K562 (cell line): ENCODE results near the gene MYOT. TPM values are rescaled to one million over a fixed set of nuclear protein-coding genes. Genes with fewer than 3 reads are reported as not detected.

Experiments used
- ATAC-seq: fragments of 200-7000 bp; cut with Tn5 transposase; 3 replicates; pipeline ENCODE4 v1.9.1; 2020; ENCODE audit warnings: moderate library complexity
- BruUV-seq: library from RNA; stranded (reverse); fragments of 400-500 nt; replicated peaks from 2 replicates; lab custom pipeline; 2021; lab: Mats Ljungman, UMichigan
- CTCF ChIA-PET: fragments of 300-600 bp; formaldehyde crosslinking; extraction: SDS; loops from one replicate; lab custom pipeline; 2021; ENCODE audit warnings: low intra/inter-chr PET ratio; lab: Yijun Ruan, JAX
- POLR2A ChIA-PET: fragments of 300-600, 350-650 bp; sonication (Branson Sonifier 250); formaldehyde crosslinking; extraction: SDS; loops from one replicate; lab custom pipeline; 2021; ENCODE audit warnings: antibody characterized with exemption, inconsistent platforms; lab: Yijun Ruan, JAX
- DNase-seq, 4 experiments: peaks; one replicate each; pipeline versions ENCODE4 v3.0.0 to v3.0.0-alpha.2; 2011 to 2018; ENCODE audit warnings: low spot score in 3 of 4, mixed read lengths in 3 of 4; ENCODE audit errors: extremely low read depth in 1 of 4
- FAIRE-seq: peaks from 2 replicates; lab custom pipeline; 2011; peaks lifted over from hg19 to GRCh38; lab: Jason Lieb, UNC
- H2AFZ ChIP-seq: 2 replicates; pipeline ENCODE4 v1.6.0; 2011; ENCODE audit warnings: low read depth, low read length, control low read depth, inconsistent platforms
- H3K27ac ChIP-seq: fragments of 200-600 bp; 3 replicates; pipeline ENCODE4 v1.8.0; 2011; ENCODE audit warnings: low read depth, mild to moderate bottlenecking, control low read depth, inconsistent platforms, low read length, moderate library complexity, mixed read lengths; ENCODE audit errors: extremely low read depth
- H3K27me3 ChIP-seq, 2 experiments: fragments of 300-600 bp in 1 of 2; 2 replicates in 1 of 2; 3 replicates in 1 of 2; pipeline versions ENCODE4 v1.6.0 to v1.8.0; 2011; ENCODE audit warnings: inconsistent platforms in 2 of 2, low read length in 2 of 2, mild to moderate bottlenecking in 1 of 2, mixed read lengths in 1 of 2, moderate library complexity in 1 of 2; ENCODE audit not compliant: control insufficient read depth in 2 of 2, insufficient read depth in 2 of 2
- H3K36me3 ChIP-seq: fragments of 300-600 bp; 3 replicates; pipeline ENCODE4 v1.8.0; 2011; ENCODE audit warnings: mild to moderate bottlenecking, low read length, inconsistent platforms; ENCODE audit not compliant: control insufficient read depth, insufficient read depth
- H3K4me1 ChIP-seq, 2 experiments: fragments of 200-600 bp in 1 of 2; replicated peaks in 1 of 2; 2 replicates in 1 of 2; 3 replicates in 1 of 2; pipeline versions ENCODE4 v1.5.1 to v1.8.0; 2011; ENCODE audit warnings: inconsistent platforms in 2 of 2, low read length in 2 of 2, mild to moderate bottlenecking in 1 of 2, mixed read lengths in 1 of 2, moderate library complexity in 1 of 2; ENCODE audit not compliant: control insufficient read depth in 2 of 2, insufficient read depth in 2 of 2
- H3K4me2 ChIP-seq: 2 replicates; pipeline ENCODE4 v1.6.1; 2011; ENCODE audit warnings: low read length, control low read depth, inconsistent platforms, mixed read lengths; ENCODE audit not compliant: insufficient read depth
- H3K4me3 ChIP-seq: fragments of 200-600 bp; sonication (generic), shearing (Covaris generic); 2 replicates; pipeline ENCODE4 v1.5.1; 2016; ENCODE audit warnings: control low read depth, inconsistent platforms
- H3K79me2 ChIP-seq: fragments of 200-600 bp; 3 replicates; pipeline ENCODE4 v1.8.0; 2011; ENCODE audit warnings: low read length, inconsistent platforms; ENCODE audit not compliant: control insufficient read depth, insufficient read depth
- H3K9ac ChIP-seq, 2 experiments: 2 replicates each; pipeline versions ENCODE4 v1.6.0 to v1.6.1; 2011; ENCODE audit warnings: low read depth in 2 of 2, low read length in 2 of 2, control low read depth in 1 of 2, inconsistent platforms in 1 of 2, mild to moderate bottlenecking in 1 of 2, mixed read lengths in 1 of 2; ENCODE audit not compliant: insufficient read depth in 1 of 2
- H3K9me1 ChIP-seq: one replicate; pipeline ENCODE4 v1.6.0; 2011; ENCODE audit warnings: inconsistent platforms, mild to moderate bottlenecking, low read length, moderate library complexity; ENCODE audit not compliant: control insufficient read depth, insufficient read depth
- H3K9me3 ChIP-seq: replicated peaks from 2 replicates; pipeline ENCODE4 v1.5.1; 2011; ENCODE audit warnings: low read depth, low read length, inconsistent platforms; ENCODE audit not compliant: control insufficient read depth, insufficient read depth
- H4K20me1 ChIP-seq: replicated peaks from 2 replicates; pipeline ENCODE4 v1.6.1; 2011; ENCODE audit warnings: low read length, inconsistent platforms, mixed read lengths; ENCODE audit not compliant: control insufficient read depth, insufficient read depth
- CBX8 ChIP-seq: fragments of 200-600 bp; sonication (generic); IDR thresholded peaks from 2 replicates; pipeline ENCODE4 v1.6.1; 2012; ENCODE audit warnings: borderline replicate concordance, mixed run types, low read depth, mild to moderate bottlenecking, moderate library complexity, mixed read lengths, low read length, control low read depth, inconsistent platforms; ENCODE audit not compliant: poor library complexity, severe bottlenecking; ENCODE audit errors: extremely low read depth
- CHD4 ChIP-seq: fragments of 200-600 bp; sonication (generic); IDR thresholded peaks from 3 replicates; pipeline ENCODE4 v1.6.1; 2012; ENCODE audit warnings: low read depth, mild to moderate bottlenecking, mixed read lengths, low read length, inconsistent platforms; ENCODE audit not compliant: insufficient read depth, insufficient replicate concordance, poor library complexity, severe bottlenecking
- CREM ChIP-seq: IDR thresholded peaks from 2 replicates; pipeline ENCODE4 v1.6.1; 2014; ENCODE audit warnings: antibody characterized with exemption, low read depth
- FIP1L1 ChIP-seq: fragments of 200-400 bp; formaldehyde crosslinking; IDR thresholded peaks from 2 replicates; pipeline ENCODE4 v1.6.1; 2018; ENCODE audit warnings: mild to moderate bottlenecking, low read depth, low read length; ENCODE audit not compliant: poor library complexity, severe bottlenecking
- FOXK2 ChIP-seq, 2 experiments: fragments of 450-650 bp; IDR thresholded peaks in 1 of 2; conservative IDR thresholded peaks in 1 of 2; 2 replicates each; pipeline ENCODE4 v1.6.1; 2016; ENCODE audit warnings: low read depth in 2 of 2, mild to moderate bottlenecking in 1 of 2
- RBM17 ChIP-seq: fragments of 200-400 bp; formaldehyde crosslinking; IDR thresholded peaks from 2 replicates; pipeline ENCODE4 v1.6.1; 2017; ENCODE audit warnings: low read depth, mild to moderate bottlenecking, low read length, borderline replicate concordance
- SMARCC2 ChIP-seq: fragments of 450-650 bp; IDR thresholded peaks from 2 replicates; pipeline ENCODE4 v1.6.1; 2017; ENCODE audit warnings: antibody characterized with exemption, moderate library complexity, mild to moderate bottlenecking, low read depth
- ZNF146 ChIP-seq: IDR thresholded peaks from one replicate; pipeline ENCODE4 v1.6.1; 2018; ENCODE audit warnings: missing compliant biosample characterization; ENCODE audit not compliant: unreplicated experiment
- ZZZ3 ChIP-seq: fragments of 450-650 bp; IDR thresholded peaks from 2 replicates; pipeline ENCODE4 v1.6.1; 2016; ENCODE audit warnings: antibody characterized with exemption, mild to moderate bottlenecking, moderate library complexity
- WGBS: fragments of 100-300 bp; shearing (Covaris generic); methylation state at CpG from one replicate; pipeline ENCODE4 v1.1.6; 2016; ENCODE audit warnings: low coverage, mixed read lengths; ENCODE audit not compliant: insufficient coverage; ENCODE audit errors: missing lambda C conversion rate; 5-methylcytosine and 5-hydroxymethylcytosine counted together
- in situ Hi-C: fragments of 300-500 bp; cut with MboI; formaldehyde crosslinking; loops from 4 replicates; pipeline ENCODE4 v1.15.0; 2018; ENCODE audit warnings: inconsistent platforms, mixed read lengths
- intact Hi-C: fragments of 100-400 bp; cut with micrococcal nuclease; formaldehyde crosslinking; loops from 2 replicates; pipeline ENCODE4 v1.14.2; 2022
- polyA plus RNA-seq, 8 experiments: library from polyadenylated mRNA; depleted of rRNA in 4 of 8; stranded (reverse) in 5 of 8; unstranded in 3 of 8; fragments of >200 nt; fragmentation: Nextera tagmentation in 2 of 8; fragmentation: Illumina TruSeq in 1 of 8; extraction: Ambion mirVana in 2 of 8; extraction: Trizol in 1 of 8; gene quantifications; 2 replicates each; pipeline versions ENCODE4 v1.2.1 to v1.2.3, GENCODE V29; 2011 to 2014; ENCODE audit warnings: inconsistent platforms in 1 of 8, missing spikeins in 1 of 8
- total RNA-seq, 7 experiments: library from RNA; depleted of rRNA in 6 of 7; stranded (reverse); fragments of >200 nt in 6 of 7; fragmentation: Illumina TruSeq in 2 of 7; extraction: Trizol in 2 of 7; gene quantifications; 2 replicates each; pipeline versions ENCODE4 v1.2.1 to v1.2.3, GENCODE V29; 2011 to 2021; ENCODE audit warnings: low replicate concordance in 1 of 7

MYOT gene
- total and polyA plus RNA-seq, 9 of the 15 experiments (the other 6 are each of a cell fraction or from before 2014, with no cell fraction given) = 0.24 to 0.38 TPM; not detected in 7

DNA sequence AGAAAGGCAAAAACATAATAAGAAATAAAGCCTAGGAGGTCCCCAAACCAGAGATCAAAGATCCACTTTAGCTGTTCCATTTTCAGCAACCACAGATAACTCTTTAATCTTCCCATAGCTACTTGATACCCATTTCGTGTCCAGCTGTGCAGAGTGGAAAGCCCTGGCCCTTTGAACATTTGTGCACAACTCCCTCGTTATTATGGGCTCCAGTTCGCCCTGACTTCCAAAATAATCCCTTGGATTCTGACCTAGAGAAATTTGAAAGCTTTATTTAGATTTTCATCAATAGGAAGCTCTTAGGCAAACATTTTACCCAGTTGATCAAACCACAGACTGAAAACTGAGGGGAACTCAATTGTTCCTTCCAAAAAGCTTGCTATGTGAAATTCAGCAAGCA, 4.8 kb downstream of the MYOT start:
- ChIA-PET POLR2A (interaction anchor here (2.4 kb wide), 1 partner anchor 11 kb away, joined by 7 read pairs; no protein-coding TSS in a partner anchor), CTCF (no interaction called here)
- no peaks in the 10 kb centered on the region for H4K20me1 ChIP-seq
- H3K4me3 ChIP-seq = no peak overlapping the region
- DNase-seq (no peak), FAIRE-seq (no peak), ATAC-seq (no peak)
- in situ Hi-C loops = no loop called here
- intact Hi-C loops = no loop called here
- H3K4me2 ChIP-seq = no peak overlapping the region
- H3K79me2 ChIP-seq = no peaks in the 10 kb centered on the region
- peak; percentile 71 for TF ChIP-seq CBX8
- TF ChIP-seq ZNF146 (CRISPR knock-in tag) = no peak
- no peak for TF ChIP-seq CHD4
- no peak for TF ChIP-seq ZZZ3
- TF ChIP-seq SMARCC2 = no peak
- TF ChIP-seq RBM17 = no peak
- TF ChIP-seq CREM = no peak
- TF ChIP-seq FOXK2 (conservative IDR thresholded peaks at IDR 0.05 in 1 of 2, IDR thresholded peaks at IDR 0.05 in 1 of 2; ENCODE audit: low read depth in 2 of 2) = no peak
- TF ChIP-seq FIP1L1 = no peak
- H3K9ac ChIP-seq = no peak overlapping the region
- 2% methylated on average over 3 of the region's 3 CpGs for WGBS
- no peak overlapping the region for H2AFZ ChIP-seq
- H3K27ac ChIP-seq = no peak overlapping the region
- H3K9me1 ChIP-seq = no peaks in the 10 kb centered on the region
- H3K27me3 ChIP-seq = peaks cover 2 to 7% of the 10 kb centered on the region in 2 experiments; a peak in 4 of 5 replicates
- BruUV-seq = no TSS peak
- H3K36me3 ChIP-seq = no peaks in the 10 kb centered on the region
- no peaks in the 10 kb centered on the region for H3K9me3 ChIP-seq
- no peaks in the 10 kb centered on the region for H3K4me1 ChIP-seq
